22Rv1 (cell line): Measurements from ENCODE around the gene NME9.

Experiments
- CTCF ChIP-seq: fragments of 450-650 bp; IDR thresholded peaks from 2 replicates; pipeline ENCODE4 v1.5.1; 2017; ENCODE audit warnings: mild to moderate bottlenecking
- ZFX ChIP-seq: fragments of 450-650 bp; IDR thresholded peaks from 2 replicates; pipeline ENCODE4 v1.6.1; 2017; ENCODE audit warnings: antibody characterized with exemption, borderline replicate concordance

DNA sequence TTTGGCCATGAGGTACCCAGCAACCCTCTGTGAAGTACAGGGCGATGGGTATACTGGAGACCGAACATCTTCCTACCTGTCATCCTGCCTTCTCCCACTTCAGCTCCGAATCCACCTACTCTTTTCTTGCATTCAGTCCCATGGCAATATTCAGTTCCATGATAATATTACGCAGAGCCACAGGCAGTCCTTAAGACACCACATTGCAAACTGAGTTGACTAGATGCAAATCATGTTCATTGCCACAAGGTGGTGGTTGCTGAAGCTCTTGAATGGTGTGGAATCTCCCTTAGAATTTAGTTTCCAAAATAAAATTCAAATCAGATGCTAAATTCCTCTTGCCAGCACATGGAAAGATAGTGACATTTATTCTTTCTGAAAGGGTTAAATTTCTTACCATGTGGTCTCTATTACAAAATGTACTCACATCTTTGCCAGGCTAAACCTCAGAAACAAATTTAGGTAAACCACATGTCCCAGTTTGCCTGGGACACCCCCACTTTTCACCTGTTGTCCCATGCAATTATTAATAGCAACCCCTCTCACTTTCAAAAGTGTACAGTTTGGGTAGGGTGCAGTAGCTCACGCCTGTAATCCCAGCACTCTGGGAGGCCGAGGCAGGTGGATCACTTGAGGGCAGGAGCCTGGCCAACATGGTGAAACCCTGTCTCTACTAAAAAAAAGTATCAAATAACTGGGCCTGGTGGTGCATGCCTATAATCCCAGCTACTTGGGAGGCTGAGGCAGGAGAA, 1.7 kb upstream of the NME9 start:
- TF ChIP-seq CTCF (no peak), ZFX (no peak)
